GM18870 (cell line): ENCODE data around the gene NKAP.
A peak's percentile ranks its signal among the peaks of the same experiment; 100 is the strongest.
"Not testable (repeated sequence)": the region's sequence is repeated elsewhere in the genome, so short reads cannot be mapped to it uniquely, and the experiment has no call there.

Experiments
- ATAC-seq: cut with Tn5 transposase; IDR thresholded peaks from one replicate; pipeline ENCODE4 v1.9.1; 2021; ENCODE audit warnings: moderate library complexity; ENCODE audit not compliant: unreplicated experiment

The NKAP gene

DNA sequence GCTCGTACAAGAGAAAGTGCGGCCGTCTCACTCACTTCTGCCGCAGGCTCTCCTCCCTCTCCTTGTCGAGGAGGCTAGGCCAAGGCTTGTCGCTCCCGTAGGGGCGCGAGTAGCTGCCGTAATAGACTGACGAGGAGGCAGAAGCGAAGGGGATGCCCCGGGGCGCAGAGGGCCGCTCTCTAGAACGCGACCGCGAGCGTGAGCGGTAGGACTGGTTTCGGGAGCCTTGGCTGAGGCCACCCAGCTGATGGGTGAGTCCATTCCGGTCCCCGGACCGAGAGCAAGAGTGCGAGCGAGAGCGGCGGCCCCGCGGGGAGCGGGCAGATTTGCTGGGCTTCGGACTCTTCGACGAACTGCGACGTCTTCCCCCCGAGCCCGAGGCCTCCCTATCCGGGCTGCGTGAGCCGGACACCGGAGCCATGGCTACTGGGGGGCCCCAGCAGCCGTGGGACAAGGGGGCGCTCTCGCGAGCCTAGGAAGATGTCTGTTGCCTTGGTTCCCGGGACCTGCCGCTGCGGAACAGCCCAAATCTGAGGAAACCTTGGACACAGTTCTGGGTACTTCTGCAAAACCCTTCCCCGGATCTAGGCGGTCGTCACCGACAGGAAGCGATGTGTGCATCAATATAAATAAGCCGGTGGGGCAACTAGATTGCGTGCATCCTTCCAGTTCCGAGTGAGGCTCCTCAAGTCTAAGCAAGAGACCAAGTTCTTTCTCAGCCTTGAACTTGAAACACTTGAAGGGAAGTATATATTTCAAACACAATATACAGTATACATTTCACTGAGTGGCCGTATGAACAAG, at the start of gene NKAP:
Gene NKAP (minus strand): TSS at position 567 of the 804 bp plus-strand sequence. CDS start 146 bp downstream, at position 421.
- ATAC-seq, result peak; percentile 74

DNA sequence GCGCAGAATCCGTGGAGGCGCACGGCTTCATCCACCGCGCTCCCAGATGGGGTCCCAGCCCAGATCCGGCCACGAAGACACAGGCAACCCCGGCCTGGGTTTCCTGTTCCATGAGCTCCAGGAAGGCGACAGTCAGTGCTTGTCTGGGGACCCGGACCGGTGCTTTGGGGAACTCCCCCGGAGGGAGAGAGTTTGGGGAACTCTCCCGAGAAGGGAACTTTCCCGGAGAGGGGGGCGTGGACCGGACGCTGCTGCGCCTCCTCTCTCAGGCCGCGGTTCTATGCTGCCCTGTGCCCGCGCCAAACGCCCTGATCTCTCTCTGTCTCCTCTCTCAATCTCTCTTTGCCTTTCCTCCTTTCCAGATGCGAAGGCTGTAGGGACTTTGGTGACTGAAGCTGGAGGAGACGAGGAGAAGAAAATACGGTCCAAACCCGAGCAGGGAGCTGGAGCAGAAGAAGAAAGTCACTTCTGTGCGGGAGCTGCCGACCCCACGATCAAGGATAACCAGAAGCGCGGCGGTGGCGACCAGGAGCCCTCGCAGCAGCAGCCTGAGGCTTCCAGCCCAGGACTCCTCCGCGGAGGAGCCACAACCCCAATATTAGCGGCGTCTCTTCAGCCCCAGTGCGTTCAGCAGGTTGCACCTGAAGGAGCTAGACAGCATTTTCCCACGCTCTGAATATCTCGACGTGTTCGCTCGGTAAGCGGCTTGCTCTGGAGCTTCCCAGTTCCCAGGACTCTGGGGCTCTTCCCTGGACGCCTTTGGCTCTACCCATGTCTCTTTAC, 47.6 kb upstream of the NKAP start:
- ATAC-seq, result no peak

DNA sequence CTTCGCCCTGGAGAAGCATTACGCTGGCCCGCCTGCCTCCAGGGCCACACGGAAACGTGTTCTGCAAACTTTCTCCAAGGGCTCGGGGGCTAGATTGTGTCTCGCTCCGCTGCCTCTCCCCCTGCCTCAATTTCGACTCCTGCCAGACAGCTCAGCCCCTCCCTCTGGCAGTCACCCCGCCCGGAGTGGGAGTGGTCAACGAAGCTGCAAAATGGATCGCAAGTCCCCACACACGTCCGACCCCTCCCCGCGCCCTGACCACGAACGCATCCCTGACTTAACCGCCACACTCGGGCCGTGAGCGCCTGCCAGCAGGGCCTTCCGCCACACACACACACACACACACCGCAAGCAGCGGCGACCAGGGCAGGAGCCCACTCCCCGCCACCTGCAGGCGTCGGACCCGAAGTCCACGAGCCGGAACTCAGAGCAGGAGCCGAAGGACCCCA, 47.0 kb upstream of the NKAP start:
- ATAC-seq, result no peak

DNA sequence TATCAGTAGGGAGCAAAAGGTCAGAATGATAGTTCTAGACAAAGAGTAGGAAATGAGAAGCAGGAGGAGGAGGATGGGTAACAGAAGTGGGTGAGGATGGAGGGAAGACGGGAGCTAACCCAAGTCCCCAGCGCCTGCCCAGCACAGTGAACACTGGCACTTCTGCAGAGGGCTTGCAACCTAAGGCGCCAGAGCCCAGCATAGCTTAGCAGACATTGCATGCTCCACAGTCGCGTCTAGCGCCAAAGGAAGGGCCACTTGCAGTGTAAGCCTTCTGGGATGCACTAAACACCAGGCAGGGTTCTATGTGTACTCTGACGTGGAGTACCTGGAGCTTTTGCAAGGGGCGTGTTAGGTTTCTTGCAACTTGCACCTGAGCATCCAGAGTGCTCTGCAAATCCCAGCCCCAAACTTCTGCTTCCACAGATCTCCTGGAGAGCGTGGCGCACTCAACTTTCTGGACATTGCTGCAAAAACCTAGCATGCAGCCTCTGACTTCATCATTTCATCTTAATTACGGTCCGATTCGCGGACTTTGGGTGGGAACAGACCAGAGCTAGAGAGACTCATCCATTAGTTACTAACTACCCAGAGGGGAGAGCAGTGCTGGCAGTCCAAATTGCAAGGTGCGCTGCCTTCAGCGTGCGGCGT, 46.5 kb upstream of the NKAP start:
- ATAC-seq, result no peak

- ATAC-seq, result no peak
These were observed 42.7 kb upstream of the NKAP start for GRCh38 chrX:119986203-119986602.

- ATAC-seq, result no peak
These were observed 41.1 kb upstream of the NKAP start for GRCh38 chrX:119984652-119985051.

GRCh38 chrX:119983494-119983893, 39.9 kb upstream of the NKAP start:
- no peak for ATAC-seq

DNA sequence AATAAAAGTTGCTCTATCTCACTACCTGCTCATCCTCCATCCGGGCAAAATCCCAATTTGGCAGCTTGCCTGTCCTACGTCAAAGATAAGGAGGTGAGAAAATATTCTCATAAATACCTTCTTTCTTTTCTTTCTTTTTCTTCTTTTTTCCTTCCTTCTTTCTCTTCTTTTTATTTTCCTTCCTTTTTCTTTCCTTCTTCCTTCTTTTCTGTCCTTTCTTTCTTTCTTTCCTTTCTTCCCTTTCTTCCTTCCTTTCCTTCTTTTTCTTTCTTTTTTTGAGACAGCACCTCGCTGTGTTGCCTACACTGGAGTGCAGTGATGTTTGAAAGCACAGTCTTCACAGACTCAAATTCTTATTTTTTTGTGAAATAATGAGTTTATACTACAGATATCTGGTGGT, 38.6 kb upstream of the NKAP start:
- ATAC-seq, result no peak

DNA sequence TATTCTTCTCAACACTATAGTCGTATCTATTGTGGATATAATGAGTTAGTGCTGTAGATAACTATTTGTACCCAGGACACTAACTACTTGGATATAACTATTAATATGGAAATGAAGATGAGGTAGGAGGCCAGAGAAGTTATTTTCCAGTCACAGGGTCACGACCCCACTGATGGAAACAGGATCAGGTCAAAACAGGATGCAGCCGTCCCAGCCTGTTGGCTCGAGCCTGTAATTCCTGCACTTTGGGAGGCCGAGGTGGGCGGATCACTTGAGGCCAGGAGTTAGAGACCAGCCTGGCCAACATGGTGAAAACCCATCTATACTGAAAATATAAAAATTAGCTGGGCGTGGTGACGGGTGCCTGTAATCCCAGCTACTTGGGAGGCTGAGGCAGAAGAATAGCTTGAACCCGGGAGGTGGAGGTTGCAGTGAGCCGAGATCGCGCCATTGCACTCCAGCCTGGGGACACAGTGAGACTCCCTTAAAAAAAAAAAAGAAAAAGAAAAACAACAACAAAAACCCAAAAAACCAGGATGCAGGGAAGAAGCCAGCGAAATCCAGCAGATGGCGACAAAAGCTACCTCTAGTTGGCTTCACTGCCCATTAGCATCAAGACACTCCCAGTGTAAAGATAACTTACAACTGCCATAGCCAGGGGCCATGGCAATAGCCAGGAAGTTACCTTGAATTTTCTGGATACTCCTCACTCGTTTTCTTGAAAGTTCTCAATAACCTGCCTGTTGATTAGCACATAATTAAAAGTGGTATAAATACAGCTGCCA, 37.9 kb upstream of the NKAP start:
- no peak for ATAC-seq

- ATAC-seq, result not testable (repeated sequence)
These were observed 33.6 kb upstream of the NKAP start for GRCh38 chrX:119977172-119977571.

DNA sequence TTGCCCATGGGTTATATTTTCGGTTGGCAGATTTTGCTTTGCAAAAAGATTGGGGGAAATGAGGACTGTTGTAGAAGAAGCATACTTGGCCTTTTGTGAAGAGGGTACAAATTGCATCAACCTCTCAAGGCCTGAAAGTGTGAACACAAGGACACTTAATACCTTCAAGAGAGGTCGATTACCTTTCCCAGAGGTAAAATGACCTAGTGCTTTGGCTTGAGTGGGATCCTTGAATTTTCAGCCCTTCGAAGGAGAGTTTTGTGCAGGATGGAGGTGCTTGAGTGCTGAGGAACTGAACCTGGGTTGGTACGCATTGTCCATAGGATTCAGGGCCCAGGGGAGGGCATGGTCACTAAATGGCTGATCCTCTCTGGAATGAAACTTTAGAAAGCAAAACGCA, 27.6 kb upstream of the NKAP start:
- ATAC-seq, result no peak

DNA sequence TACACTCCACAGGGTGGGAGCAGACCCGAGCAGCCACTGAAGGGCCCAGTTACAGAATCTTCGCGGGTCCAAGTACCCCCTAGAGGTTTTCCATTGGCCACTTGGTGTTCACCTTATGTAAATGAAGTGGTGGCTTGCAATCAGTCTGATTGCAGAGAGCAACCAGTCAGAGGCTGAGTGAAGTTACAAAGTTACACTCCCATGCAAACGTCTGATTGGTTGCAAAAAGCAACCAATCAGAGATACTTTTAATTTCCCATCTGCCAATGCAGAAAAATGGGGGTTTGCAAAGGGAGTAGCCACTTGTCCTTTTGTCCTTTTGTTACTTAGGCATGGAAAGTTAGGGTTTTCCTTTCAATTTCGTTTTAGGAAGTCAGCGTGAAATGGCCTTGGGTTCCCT, 27.0 kb upstream of the NKAP start:
- no peak for ATAC-seq

- not testable (repeated sequence) for ATAC-seq
These were observed 23.3 kb upstream of the NKAP start for GRCh38 chrX:119966837-119967236.

DNA sequence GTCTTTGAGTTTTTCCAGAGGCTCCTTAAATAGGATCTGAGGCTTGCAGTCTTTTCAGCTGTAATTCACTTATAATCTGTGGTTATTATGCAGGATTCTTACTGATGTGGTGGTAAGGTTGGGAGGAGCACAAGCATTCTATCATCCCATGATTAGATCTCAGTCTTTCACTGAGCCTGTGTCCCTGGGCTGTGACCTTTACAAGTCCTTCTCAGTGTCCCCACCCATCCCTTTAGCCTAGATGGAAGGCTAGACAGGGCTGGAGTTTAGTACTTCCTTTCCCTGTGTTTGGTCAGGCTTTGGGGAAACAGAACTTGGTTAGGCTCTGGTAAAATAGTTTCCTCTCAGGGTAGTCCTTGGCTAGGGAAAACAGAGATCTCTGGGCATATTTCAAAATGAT, 17.1 kb upstream of the NKAP start:
- no peak for ATAC-seq

DNA sequence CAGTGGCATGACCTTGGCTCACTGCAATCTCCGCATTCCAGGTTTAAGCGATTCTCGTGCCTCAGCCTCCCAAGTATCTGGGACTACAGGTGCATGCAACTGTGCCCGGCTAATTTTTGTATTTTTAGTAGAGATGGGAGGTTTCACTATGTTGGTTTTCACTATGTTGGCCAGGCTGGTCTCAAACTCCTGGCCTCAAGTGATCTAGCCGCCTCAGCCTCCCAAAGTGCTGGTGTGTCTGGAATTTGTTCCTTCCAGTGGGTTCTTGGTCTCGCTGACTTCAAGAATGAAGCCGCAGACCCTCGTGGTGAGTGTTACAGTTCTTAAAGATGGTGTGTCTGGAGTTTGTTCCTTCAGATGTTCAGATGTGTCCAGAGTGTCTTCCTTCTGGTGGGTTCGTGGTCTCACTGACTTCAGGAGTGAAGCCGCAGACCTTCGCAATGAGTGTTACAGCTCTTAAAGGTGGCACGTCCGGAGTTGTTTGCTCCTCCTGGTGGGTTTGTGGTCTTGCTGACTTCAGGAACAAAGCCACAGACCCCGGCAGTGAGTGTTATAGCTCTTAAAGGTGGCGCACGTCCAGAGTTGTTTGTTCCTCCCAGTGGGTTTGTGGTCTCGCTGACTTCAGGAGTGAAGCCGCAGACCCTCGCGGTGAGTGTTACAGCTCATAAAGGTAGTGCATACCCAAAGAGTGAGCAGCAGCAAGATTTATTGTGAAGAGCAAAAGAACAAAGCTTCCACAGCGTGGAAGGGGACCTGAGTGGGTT, 12.4 kb upstream of the NKAP start:
- ATAC-seq, result not testable (repeated sequence)

DNA sequence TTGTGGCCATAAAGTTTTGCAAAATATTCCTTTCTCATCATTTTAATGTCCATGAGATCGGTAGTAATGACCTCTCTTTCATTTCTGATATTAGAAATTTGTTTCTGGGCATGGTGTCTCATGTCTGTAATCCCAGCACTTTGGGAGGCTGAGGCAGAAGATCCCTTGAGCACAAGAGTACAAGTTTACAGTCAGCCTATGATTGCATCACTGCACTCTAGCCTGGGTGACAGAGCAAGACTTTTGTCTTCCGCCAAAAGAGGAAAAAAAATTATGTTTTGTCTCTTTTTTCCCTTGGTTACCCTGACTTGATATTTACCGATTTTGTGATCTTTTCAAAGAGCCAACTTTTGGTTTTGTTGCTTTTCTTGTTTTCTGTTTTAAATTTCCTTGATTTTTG, 10.8 kb upstream of the NKAP start:
- no peak for ATAC-seq

GRCh38 chrX:119948381-119948780, 4.8 kb upstream of the NKAP start:
- no peak for ATAC-seq

DNA sequence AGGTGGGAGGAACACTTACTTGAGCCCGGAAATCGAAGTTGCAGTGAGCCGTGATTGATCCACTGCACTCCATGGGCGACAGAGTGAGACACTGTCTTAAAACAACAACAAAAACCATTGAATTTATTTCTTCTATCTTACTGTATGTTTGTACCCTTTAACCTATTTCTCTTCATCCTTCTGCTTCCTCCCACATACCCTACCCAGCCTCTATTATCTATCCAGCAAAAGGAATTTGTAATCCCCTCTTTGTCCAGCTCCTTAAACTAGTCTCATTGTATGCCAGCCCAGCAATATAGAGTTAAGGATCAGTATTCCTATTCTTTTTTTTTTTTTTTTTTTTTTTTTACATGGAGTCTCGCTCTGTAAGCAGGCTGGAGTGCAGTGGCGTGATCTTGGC, 1.9 kb upstream of the NKAP start:
- ATAC-seq, result no peak

DNA sequence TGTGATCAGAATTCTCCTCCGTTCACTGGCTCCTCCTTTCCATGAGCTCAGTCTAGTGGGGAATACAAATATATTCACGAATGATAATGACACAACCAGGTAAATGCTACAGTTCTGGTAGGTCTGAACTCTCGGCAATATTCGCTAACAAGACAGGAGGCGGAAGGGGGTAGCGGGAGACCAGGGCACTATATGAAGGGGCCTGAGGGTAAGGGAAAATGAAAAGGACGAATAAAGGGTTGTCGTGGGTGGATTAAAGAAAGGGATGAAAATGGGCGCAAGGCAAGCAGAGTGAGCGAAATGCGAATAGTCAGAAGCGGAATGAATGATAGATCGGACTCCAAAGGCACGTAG, 743 bp downstream of the NKAP start:
- peak; percentile 8 for ATAC-seq

- ATAC-seq, result no peak
These were observed 1.3 kb downstream of the NKAP start for GRCh38 chrX:119942173-119942819.
